ENCODE measurements around the gene RNF114. TPM values are rescaled to one million over a fixed set of nuclear protein-coding genes. Genes with fewer than 3 reads are reported as not detected.

RNF114 gene
- total and polyA plus RNA-seq, 10 of the 15 experiments (the other 5 are each of a cell fraction or from before 2014, with no cell fraction given), result 28.0 to 82.3 (median 47.2) TPM

- TF ChIP-seq IRF5 (IDR thresholded peaks at IDR 0.05; ENCODE audit: borderline replicate concordance) (no peak), TCF3 (IDR thresholded peaks at IDR 0.05; ENCODE audit: borderline replicate concordance, insufficient read depth, low read depth, low read length) (no peak), FOS (IDR thresholded peaks at IDR 0.05; ENCODE audit: borderline replicate concordance, extremely low read depth, insufficient read length) (no peak), SKIL (IDR thresholded peaks at IDR 0.05; ENCODE audit: low read depth, poor library complexity, severe bottlenecking) (no peak), ETV6 (conservative IDR thresholded peaks at IDR 0.05 in 1 of 2, IDR thresholded peaks at IDR 0.05 in 1 of 2; ENCODE audit: borderline replicate concordance in 1 of 2, low read depth in 1 of 2) (no peak), ZBTB33 (IDR thresholded peaks at IDR 0.05) (no peak)
Observed at GRCh38 chr20:49908258-49908565, 28.0 kb upstream of the RNF114 start (continued).

Data from GM12878 (cell line).